ES-I3 (cell line): ENCODE measurements around the gene ANO9.
"Not testable (repeated sequence)": the region's sequence is repeated elsewhere in the genome, so short reads cannot be mapped to it uniquely, and the experiment has no call there.

ENCODE experiments used
- H3K36me3 ChIP-seq: 2 replicates; pipeline ENCODE4 v1.6.1; 2013; ENCODE audit warnings: mild to moderate bottlenecking, low read length, control low read depth, moderate library complexity; ENCODE audit not compliant: insufficient read depth
- H3K4me1 ChIP-seq: 2 replicates; pipeline ENCODE4 v1.6.1; 2013; ENCODE audit warnings: mild to moderate bottlenecking, control low read depth, low read length; ENCODE audit not compliant: insufficient read depth
- H3K9ac ChIP-seq: 2 replicates; pipeline ENCODE4 v1.6.1; 2013; ENCODE audit warnings: low read depth, mild to moderate bottlenecking, low read length, moderate library complexity
- H3K9me3 ChIP-seq: 2 replicates; pipeline ENCODE4 v1.6.1; 2013; ENCODE audit warnings: mild to moderate bottlenecking, low read length, moderate library complexity; ENCODE audit not compliant: control insufficient read depth, insufficient read depth

The ANO9 gene

GRCh38 chr11:476416-476815 lies 34.6 kb upstream of the ANO9 start:
- Histone ChIP-seq H3K9ac (no peak overlapping the region), H3K9me3 (no peaks in the 10 kb centered on the region), H3K36me3 (no peaks in the 10 kb centered on the region), H3K4me1 (no peaks in the 10 kb centered on the region)

- H3K36me3 ChIP-seq: no peaks in the 10 kb centered on the region
- no peaks in the 10 kb centered on the region for H3K4me1 ChIP-seq
- H3K9me3 ChIP-seq: no peaks in the 10 kb centered on the region
- H3K9ac ChIP-seq: no peak overlapping the region
Observed at GRCh38 chr11:475941-476340, 34.1 kb upstream of the ANO9 start.

- no peaks in the 10 kb centered on the region for H3K36me3 ChIP-seq
- no peaks in the 10 kb centered on the region for H3K9me3 ChIP-seq
- H3K9ac ChIP-seq: no peak overlapping the region
- H3K4me1 ChIP-seq: no peaks in the 10 kb centered on the region; the same call in 1 of the 2 replicates
Observed at GRCh38 chr11:474914-475506, 33.2 kb upstream of the ANO9 start.

- Histone ChIP-seq H3K4me1 (no peaks in the 10 kb centered on the region; the same call in 1 of the 2 replicates), H3K9ac (no peak overlapping the region), H3K36me3 (no peaks in the 10 kb centered on the region)
Observed at GRCh38 chr11:473962-474785, 32.4 kb upstream of the ANO9 start.

GRCh38 chr11:473415-473814 lies 31.6 kb upstream of the ANO9 start:
- H3K9me3 ChIP-seq: no peaks in the 10 kb centered on the region
- peaks cover 6% of the 10 kb centered on the region; the same call in 1 of the 2 replicates for H3K4me1 ChIP-seq
- H3K36me3 ChIP-seq: no peaks in the 10 kb centered on the region
- H3K9ac ChIP-seq: no peak overlapping the region

More at GRCh38 chr11:473962-474785, 32.4 kb upstream of the ANO9 start:
- H3K9me3 ChIP-seq: no peaks in the 10 kb centered on the region

GRCh38 chr11:472816-473215 lies 31.0 kb upstream of the ANO9 start:
- Histone ChIP-seq H3K9me3 (no peaks in the 10 kb centered on the region), H3K9ac (no peak overlapping the region), H3K36me3 (no peaks in the 10 kb centered on the region), H3K4me1 (peaks cover 6% of the 10 kb centered on the region; the same call in 1 of the 2 replicates)

- Histone ChIP-seq H3K9ac (no peak overlapping the region), H3K36me3 (no peaks in the 10 kb centered on the region), H3K9me3 (no peaks in the 10 kb centered on the region), H3K4me1 (peaks cover 6% of the 10 kb centered on the region; the same call in 1 of the 2 replicates)
Observed at GRCh38 chr11:472272-472671, 30.5 kb upstream of the ANO9 start.

GRCh38 chr11:471468-472145 lies 29.8 kb upstream of the ANO9 start:
- H3K4me1 ChIP-seq: peaks cover 6% of the 10 kb centered on the region; the same call in 1 of the 2 replicates
- H3K36me3 ChIP-seq: no peaks in the 10 kb centered on the region

GRCh38 chr11:469684-470560 lies 28.1 kb upstream of the ANO9 start:
- Histone ChIP-seq H3K9ac (no peak overlapping the region), H3K9me3 (no peaks in the 10 kb centered on the region), H3K4me1 (peaks cover 6% of the 10 kb centered on the region; the same call in 1 of the 2 replicates), H3K36me3 (peaks cover 2% of the 10 kb centered on the region; the same call in 1 of the 2 replicates)

More at GRCh38 chr11:471468-472145, 29.8 kb upstream of the ANO9 start:
- Histone ChIP-seq H3K9ac (no peak overlapping the region), H3K9me3 (no peaks in the 10 kb centered on the region)

- H3K9ac ChIP-seq, H3K36me3 ChIP-seq, H3K9me3 ChIP-seq, H3K4me1 ChIP-seq: not testable (repeated sequence)
Observed at GRCh38 chr11:469026-469683, 27.3 kb upstream of the ANO9 start.

- no peaks in the 10 kb centered on the region for H3K9me3 ChIP-seq
- H3K9ac ChIP-seq: no peak overlapping the region
- peaks cover 3% of the 10 kb centered on the region; the same call in 1 of the 2 replicates for H3K36me3 ChIP-seq
- H3K4me1 ChIP-seq: peaks cover 6% of the 10 kb centered on the region; the same call in 1 of the 2 replicates
Observed at GRCh38 chr11:468493-468892, 26.7 kb upstream of the ANO9 start.

GRCh38 chr11:468036-468435 lies 26.2 kb upstream of the ANO9 start:
- Histone ChIP-seq H3K9me3 (no peaks in the 10 kb centered on the region), H3K9ac (no peak overlapping the region), H3K4me1 (peaks cover 6% of the 10 kb centered on the region; the same call in 1 of the 2 replicates), H3K36me3 (peaks cover 3% of the 10 kb centered on the region; the same call in 1 of the 2 replicates)

- Histone ChIP-seq H3K9me3 (no peaks in the 10 kb centered on the region), H3K4me1 (peaks cover 6% of the 10 kb centered on the region; the same call in 1 of the 2 replicates), H3K9ac (no peak overlapping the region), H3K36me3 (peaks cover 6% of the 10 kb centered on the region)
Observed at GRCh38 chr11:465896-466530, 24.2 kb upstream of the ANO9 start.
